GM19455 (cell line): ENCODE results near the gene CSNK1G3.
"Not testable (repeated sequence)": the region's sequence is repeated elsewhere in the genome, so short reads cannot be mapped to it uniquely, and the experiment has no call there.

Source experiments
- ATAC-seq: cut with Tn5 transposase; IDR thresholded peaks from one replicate; pipeline ENCODE4 v1.9.1; 2021; ENCODE audit not compliant: unreplicated experiment

Gene CSNK1G3

GRCh38 chr5:123636006-123636405, 124.0 kb downstream of the CSNK1G3 start:
- ATAC-seq: no peak

GRCh38 chr5:123637028-123637427, 125.1 kb downstream of the CSNK1G3 start:
- not testable (repeated sequence) for ATAC-seq

GRCh38 chr5:123639244-123639643, 127.3 kb downstream of the CSNK1G3 start:
- no peak for ATAC-seq

GRCh38 chr5:123645024-123645603, 133.1 kb downstream of the CSNK1G3 start:
- ATAC-seq: no peak

DNA sequence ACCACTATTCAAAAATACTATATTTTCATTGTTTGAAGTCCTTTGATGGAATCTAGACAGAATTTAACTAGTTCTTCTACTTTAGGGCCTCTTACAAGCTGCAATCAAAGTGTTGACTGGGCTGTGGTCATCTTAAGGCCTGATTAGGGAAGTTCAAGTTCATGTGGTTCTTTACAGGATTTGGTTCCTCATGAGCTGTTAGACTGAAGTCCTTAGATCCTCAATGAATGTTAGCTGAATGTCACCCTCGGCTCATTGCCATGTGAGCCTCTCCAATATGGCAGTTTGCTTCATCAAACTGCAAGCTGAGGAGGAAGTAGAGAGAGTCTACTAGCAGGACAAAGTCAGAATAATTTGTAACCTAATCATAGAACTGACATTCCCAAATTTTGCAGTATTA, 135.1 kb downstream of the CSNK1G3 start:
- no peak for ATAC-seq

GRCh38 chr5:123651234-123651633, 139.3 kb downstream of the CSNK1G3 start:
- ATAC-seq: no peak

DNA sequence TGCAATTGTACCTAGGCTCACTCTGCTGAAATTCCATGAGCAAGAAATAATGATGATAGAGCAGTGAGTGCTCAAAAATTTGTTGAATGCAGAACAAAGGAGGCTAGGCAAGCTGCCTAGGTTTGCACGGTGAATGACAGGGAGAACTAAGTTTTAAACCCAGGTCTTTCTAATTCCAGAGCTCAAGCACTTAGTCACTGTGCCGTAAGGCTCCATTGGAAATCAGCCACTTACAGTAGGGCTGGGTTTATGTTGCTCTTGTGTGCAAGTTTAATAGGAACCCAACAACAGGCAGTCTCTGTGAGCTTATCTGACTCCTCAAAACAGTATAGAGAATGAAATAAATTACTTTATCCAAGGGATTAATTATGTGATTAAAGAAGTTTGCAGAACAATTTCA, 147.0 kb downstream of the CSNK1G3 start:
- ATAC-seq: no peak

DNA sequence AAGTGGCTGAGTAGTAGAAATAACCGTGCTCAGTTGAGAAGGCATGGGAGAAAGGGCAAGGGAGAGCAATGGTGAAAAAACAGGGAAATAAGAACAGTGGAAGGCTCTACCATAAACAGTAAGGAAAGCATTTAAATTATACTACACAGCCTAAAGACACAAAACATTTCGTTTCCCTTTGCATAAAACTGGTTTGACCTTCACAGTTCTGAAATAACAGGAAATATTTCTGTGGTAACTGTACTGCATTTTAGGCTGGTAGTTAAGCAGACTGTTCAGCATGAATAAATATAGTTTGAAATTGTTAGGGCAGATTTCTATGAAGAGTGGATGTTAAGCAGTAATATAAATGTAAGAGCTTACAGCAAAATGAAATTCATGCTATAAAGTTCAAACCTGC, 147.5 kb downstream of the CSNK1G3 start:
- no peak for ATAC-seq

DNA sequence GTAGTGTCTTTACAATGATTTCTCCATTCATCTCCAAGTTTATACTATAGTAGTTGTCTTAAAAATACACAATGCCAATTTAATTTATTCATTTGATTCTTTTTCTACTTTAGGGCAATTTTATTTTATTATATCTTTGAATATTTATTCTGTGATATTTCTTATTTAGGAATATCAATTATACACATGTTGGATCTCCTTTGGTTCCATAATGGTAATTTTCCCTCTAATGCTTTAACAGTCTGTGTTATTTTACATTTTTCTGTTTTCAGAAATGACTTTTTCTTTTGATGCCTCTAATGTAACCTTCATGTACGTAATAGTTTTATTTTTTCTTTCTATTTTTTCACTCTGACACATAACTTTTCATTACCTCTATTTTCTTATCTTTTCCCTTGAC, 153.0 kb downstream of the CSNK1G3 start:
- ATAC-seq: no peak

- no peak for ATAC-seq
Observed at GRCh38 chr5:123665822-123666371, 153.9 kb downstream of the CSNK1G3 start.
